HL-60 (cell line): Measurements from ENCODE around the gene BCAR1.

ENCODE experiments used
- CTCF ChIP-seq: IDR thresholded peaks from one replicate; pipeline ENCODE4 v1.5.1; 2011; ENCODE audit warnings: low read length, control low read depth, inconsistent platforms; ENCODE audit not compliant: insufficient read depth
- GABPA ChIP-seq: IDR thresholded peaks from 2 replicates; pipeline ENCODE4 v1.6.1; 2012; ENCODE audit warnings: low read depth
- POLR2AphosphoS5 ChIP-seq: IDR thresholded peaks from 2 replicates; pipeline ENCODE4 v1.6.1; 2012; ENCODE audit warnings: low read depth
- REST ChIP-seq: IDR thresholded peaks from 2 replicates; pipeline ENCODE4 v1.6.1; 2012; ENCODE audit warnings: low read depth; ENCODE audit not compliant: insufficient replicate concordance
- SPI1 ChIP-seq: IDR thresholded peaks from 2 replicates; pipeline ENCODE4 v1.6.1; 2012; ENCODE audit warnings: low read depth, mild to moderate bottlenecking, borderline replicate concordance

GRCh38 chr16:75241412-75241811, 10.0 kb downstream of the BCAR1 start:
- TF ChIP-seq CTCF = no peak
- TF ChIP-seq REST = no peak
- TF ChIP-seq GABPA = no peak
- TF ChIP-seq POLR2AphosphoS5 = no peak
- no peak for TF ChIP-seq SPI1
